ENCODE data around the gene SMU1. TPM values are rescaled to one million over a fixed set of nuclear protein-coding genes. Genes with fewer than 3 reads are reported as not detected.

The SMU1 gene
- total RNA-seq, 4 donors from 2014 or later, result 7.2 to 14.6 (median 10.4) TPM

DNA sequence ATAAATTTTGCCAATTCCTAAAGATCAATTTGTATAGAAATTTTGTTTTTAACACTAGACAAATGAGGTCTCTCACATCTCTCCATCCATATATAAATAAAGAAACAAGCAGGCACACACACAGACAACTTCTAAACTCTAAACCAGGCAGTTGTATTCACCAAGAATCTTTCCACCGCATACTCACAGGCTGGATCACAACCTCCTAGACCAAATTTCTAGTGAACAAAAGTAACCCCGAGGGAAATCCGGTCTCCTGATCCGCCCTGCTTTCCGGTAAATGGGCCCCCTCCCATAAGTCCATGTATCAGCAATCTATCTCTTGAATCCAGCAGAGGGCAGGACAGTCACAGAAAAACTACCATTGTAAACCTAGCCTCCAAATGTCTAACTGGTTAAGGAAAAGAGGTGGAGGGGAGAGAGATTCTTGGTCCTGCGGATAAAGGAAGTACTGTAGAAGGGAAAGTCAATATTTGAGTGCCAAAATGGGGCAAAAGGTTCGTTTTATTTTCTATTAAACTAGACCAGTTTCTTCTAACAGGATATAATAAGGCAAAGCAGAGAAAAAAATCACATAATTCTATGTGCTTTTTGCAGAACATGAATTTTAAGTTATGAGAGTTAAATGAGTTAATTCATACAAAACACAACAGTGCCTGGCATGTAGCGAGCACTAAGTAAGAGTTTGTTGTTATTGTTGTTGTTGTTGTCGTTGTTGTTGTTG is 4.8 kb upstream of the SMU1 start:
- 12 to 13% methylated on average over 9 of the region's 9 CpGs for WGBS, 2 donors (ENCODE audit: low coverage in 1 of 2)
- H3K27ac ChIP-seq, result peak overlapping the region; percentile 4 to 38 (median 20)

DNA sequence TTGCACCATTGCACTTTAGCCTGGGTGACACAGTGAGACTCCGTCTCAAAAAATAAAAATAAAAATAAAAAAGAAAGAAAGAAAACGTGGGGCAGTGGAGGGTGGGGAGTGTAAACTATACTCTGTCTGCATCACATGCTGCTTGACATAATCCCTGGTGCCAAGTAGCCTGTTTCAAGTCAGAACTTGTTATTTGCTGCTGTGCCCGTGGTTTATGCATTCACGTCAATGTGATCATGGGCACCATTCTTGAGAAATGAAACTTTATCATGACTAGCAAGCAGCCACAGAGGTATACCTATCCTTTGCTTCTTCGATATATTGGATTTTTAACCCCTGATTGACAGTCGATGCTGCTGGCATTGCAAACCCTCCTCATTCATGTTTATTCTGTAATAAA is 4.1 kb upstream of the SMU1 start:
- TF ChIP-seq POLR2A (IDR thresholded peaks at IDR 0.05) (no peak), EP300 (IDR thresholded peaks at IDR 0.05; ENCODE audit: low read depth) (no peak), POLR2AphosphoS5 (IDR thresholded peaks at IDR 0.05) (no peak)
- TF ChIP-seq, protein P1, sequence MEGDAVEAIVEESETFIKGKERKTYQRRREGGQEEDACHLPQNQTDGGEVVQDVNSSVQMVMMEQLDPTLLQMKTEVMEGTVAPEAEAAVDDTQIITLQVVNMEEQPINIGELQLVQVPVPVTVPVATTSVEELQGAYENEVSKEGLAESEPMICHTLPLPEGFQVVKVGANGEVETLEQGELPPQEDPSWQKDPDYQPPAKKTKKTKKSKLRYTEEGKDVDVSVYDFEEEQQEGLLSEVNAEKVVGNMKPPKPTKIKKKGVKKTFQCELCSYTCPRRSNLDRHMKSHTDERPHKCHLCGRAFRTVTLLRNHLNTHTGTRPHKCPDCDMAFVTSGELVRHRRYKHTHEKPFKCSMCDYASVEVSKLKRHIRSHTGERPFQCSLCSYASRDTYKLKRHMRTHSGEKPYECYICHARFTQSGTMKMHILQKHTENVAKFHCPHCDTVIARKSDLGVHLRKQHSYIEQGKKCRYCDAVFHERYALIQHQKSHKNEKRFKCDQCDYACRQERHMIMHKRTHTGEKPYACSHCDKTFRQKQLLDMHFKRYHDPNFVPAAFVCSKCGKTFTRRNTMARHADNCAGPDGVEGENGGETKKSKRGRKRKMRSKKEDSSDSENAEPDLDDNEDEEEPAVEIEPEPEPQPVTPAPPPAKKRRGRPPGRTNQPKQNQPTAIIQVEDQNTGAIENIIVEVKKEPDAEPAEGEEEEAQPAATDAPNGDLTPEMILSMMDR (IDR thresholded peaks at IDR 0.05), result no peak
- Histone ChIP-seq H3K4me1 (peaks cover 0 to 29% (median 12%) of the 10 kb centered on the region in 4 donors), H3K9me3 (no peaks in the 10 kb centered on the region), H3K27me3 (no peaks in the 10 kb centered on the region), H3K27ac (peak overlapping the region in 1 of 4 donors; percentile 22), H3K4me3 (no peak overlapping the region), H3K36me3 (no peaks in the 10 kb centered on the region)
- DNase-seq, result no peak
- in situ Hi-C loops (cut with MboI; ENCODE audit: low pct_ligation_motif_present in 1 of 4, low pct_unique_long_range_greater_than_20kb in 1 of 4, low sequenced_read_pairs in 3 of 4) (loop anchor here in 3 of 4 donors (5.0 kb wide), 3 partner anchors 92 to 147 kb away; no protein-coding TSS in a partner anchor), intact Hi-C loops (cut with DNase I; ENCODE audit: low total_unique reads) (loop anchor here (2.0 kb wide), 1 partner anchor 144 kb away; no protein-coding TSS in a partner anchor)
- 50 to 58% methylated on average over 6 of the region's 6 CpGs for WGBS, 2 donors (ENCODE audit: low coverage in 1 of 2)

More for the DNA sequence above, 4.8 kb upstream of the SMU1 start:
- Histone ChIP-seq H3K4me1 (peaks cover 0 to 24% (median 8%) of the 10 kb centered on the region in 4 donors), H3K4me3 (no peak overlapping the region), H3K9me3 (no peaks in the 10 kb centered on the region), H3K36me3 (no peaks in the 10 kb centered on the region), H3K27me3 (no peaks in the 10 kb centered on the region)
- intact Hi-C loops (cut with DNase I; ENCODE audit: low total_unique reads) (loop anchor here (2.0 kb wide), 1 partner anchor 144 kb away; no protein-coding TSS in a partner anchor), in situ Hi-C loops (cut with MboI; ENCODE audit: low pct_ligation_motif_present in 1 of 4, low pct_unique_long_range_greater_than_20kb in 1 of 4, low sequenced_read_pairs in 3 of 4) (loop anchor here in 3 of 4 donors (5.0 kb wide), 3 partner anchors 91 to 146 kb away; no protein-coding TSS in a partner anchor)
- TF ChIP-seq, protein P1 (IDR thresholded peaks at IDR 0.05), result peak; percentile 65 to 95 (median 69)
- TF ChIP-seq POLR2AphosphoS5 (IDR thresholded peaks at IDR 0.05) (peak in 1 of 3 donors; percentile 9), POLR2A (IDR thresholded peaks at IDR 0.05) (no peak)
- DNase-seq, result peak; percentile 54

DNA sequence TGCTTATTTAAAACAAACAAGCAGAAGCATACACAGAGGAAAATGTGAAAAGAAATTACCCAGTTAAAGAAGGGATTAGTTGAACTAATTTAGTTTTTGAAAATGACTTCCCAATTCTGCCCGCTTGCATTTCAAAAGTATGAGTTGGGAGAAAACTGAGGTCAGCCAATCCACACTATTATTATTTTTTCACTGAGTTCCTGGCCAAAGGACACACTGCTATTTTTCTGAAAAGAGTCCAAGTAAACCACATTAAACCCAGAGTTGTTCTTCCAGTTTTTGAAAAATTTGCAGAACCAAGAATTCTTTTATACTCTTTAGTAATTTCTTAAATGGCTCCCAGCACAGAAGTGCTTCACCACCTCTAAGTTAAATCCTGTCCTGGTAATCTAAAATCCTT is 7.5 kb downstream of the SMU1 start:
- intact Hi-C loops (cut with DNase I; ENCODE audit: low total_unique reads) (no loop called here), in situ Hi-C loops (cut with MboI; ENCODE audit: low pct_ligation_motif_present in 1 of 4, low pct_unique_long_range_greater_than_20kb in 1 of 4, low sequenced_read_pairs in 3 of 4) (no loop called here)
- WGBS, 2 donors (ENCODE audit: low coverage in 1 of 2), result 86 to 91% methylated on average over 1 of the region's 1 CpG
- DNase-seq, result no peak
- no peaks in the 10 kb centered on the region for H3K27me3 ChIP-seq
- no peak for TF ChIP-seq POLR2AphosphoS5 (IDR thresholded peaks at IDR 0.05)
- TF ChIP-seq POLR2A (IDR thresholded peaks at IDR 0.05), result no peak
- TF ChIP-seq, protein P1 (IDR thresholded peaks at IDR 0.05), result no peak
- no peak overlapping the region for H3K4me3 ChIP-seq
- peaks cover 0 to 78% (median 34%) of the 10 kb centered on the region in 4 donors for H3K36me3 ChIP-seq
- no peak overlapping the region for H3K27ac ChIP-seq
- H3K4me1 ChIP-seq, result peaks cover 0 to 9% (median 0%) of the 10 kb centered on the region in 4 donors
- H3K9me3 ChIP-seq, result no peaks in the 10 kb centered on the region

DNA sequence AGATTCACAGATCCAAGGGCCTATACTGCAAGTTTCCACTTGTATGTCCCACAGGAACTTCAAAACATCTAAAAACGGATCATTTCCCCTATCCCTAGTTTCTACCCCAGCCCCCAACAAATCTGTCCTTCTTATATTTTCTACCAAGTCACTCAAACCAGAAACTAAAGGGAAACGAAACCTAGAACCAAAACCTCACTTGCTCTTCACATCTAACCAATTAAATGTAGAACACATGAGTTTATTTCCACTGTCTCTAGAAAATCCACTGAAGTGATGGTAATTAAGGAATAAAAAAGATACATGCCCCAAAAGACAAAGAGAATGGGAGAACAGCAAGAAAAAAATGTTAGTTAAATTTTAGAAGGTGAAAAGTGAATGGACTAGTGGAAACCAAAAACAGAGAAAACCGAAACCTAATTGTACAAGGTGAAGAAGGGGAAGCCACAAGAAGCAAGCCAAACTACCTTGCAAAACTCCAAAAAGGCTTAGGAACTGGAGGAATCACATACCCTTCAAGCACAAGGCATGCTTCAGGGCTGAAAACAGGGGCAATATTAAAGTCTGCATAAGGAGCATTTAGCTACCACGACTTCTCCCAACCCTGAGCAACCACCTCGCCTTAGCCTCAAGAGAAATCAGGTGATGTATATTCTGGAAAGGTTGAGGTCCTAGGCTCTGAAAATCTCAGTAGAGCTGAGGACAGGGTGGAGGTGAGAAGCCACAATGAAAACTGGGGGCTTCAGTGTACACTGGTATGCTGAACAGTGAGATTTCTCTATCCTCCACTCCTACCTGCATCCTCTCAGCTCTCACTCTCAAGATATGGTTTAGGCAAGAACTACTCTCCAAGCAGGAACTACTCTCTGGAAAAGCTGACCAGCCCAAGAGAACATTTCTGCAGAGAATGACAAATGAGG is 11.1 kb downstream of the SMU1 start:
- 76% methylated on average over 4 to 5 of the region's 5 CpGs for WGBS, 2 donors (ENCODE audit: low coverage in 1 of 2)
- peaks cover 0 to 79% (median 32%) of the 10 kb centered on the region in 4 donors for H3K36me3 ChIP-seq
- H3K27me3 ChIP-seq, result no peaks in the 10 kb centered on the region
- no peak overlapping the region for H3K27ac ChIP-seq
- H3K4me3 ChIP-seq, result no peak overlapping the region
- intact Hi-C loops (cut with DNase I; ENCODE audit: low total_unique reads) (no loop called here), in situ Hi-C loops (cut with MboI; ENCODE audit: low pct_ligation_motif_present in 1 of 4, low pct_unique_long_range_greater_than_20kb in 1 of 4, low sequenced_read_pairs in 3 of 4) (no loop called here)
- no peak for TF ChIP-seq POLR2A (IDR thresholded peaks at IDR 0.05)
- H3K9me3 ChIP-seq, result no peaks in the 10 kb centered on the region
- peaks cover 0 to under 1% (median 0%) of the 10 kb centered on the region in 4 donors for H3K4me1 ChIP-seq
- no peak for DNase-seq
